ENCODE measurements around the gene ZNHIT6. TPM values are rescaled to one million over a fixed set of nuclear protein-coding genes. Genes with fewer than 3 reads are reported as not detected.
"Not testable (repeated sequence)": the region's sequence is repeated elsewhere in the genome, so short reads cannot be mapped to it uniquely, and the experiment has no call there.

Gene ZNHIT6
- 25.9 TPM for polyA plus RNA-seq (2013, experiment 1 of 4)
- 24.6 TPM for polyA plus RNA-seq (2013, experiment 2 of 4)
- 15.1 TPM for polyA plus RNA-seq (2013, experiment 3 of 4)
- polyA plus RNA-seq (2013, experiment 4 of 4): 18.2 TPM

- Histone ChIP-seq H3K4me1 (ENCODE audit: control insufficient read depth, insufficient read depth, low read length) (peaks cover 9% of the 10 kb centered on the region), H3K27ac (ENCODE audit: insufficient read depth, low read depth, low read length, poor library complexity, severe bottlenecking) (peak within 1 kb of the TSS; percentile 19), H3K4me3 (ENCODE audit: insufficient read depth, low read depth, low read length) (peak within 1 kb of the TSS; percentile 53), H3K36me3 (ENCODE audit: control insufficient read depth, insufficient read depth, low read length) (no peaks in the 10 kb centered on the region), H3K9me3 (ENCODE audit: control insufficient read depth, low read length) (no peaks in the 10 kb centered on the region), H3K27me3 (ENCODE audit: control insufficient read depth, insufficient read depth, low read length, poor library complexity, severe bottlenecking) (no peaks in the 10 kb centered on the region)
- WGBS, 2 experiments: 2% methylated on average over 33 to 35 of the region's 35 CpGs
These were observed at the start of gene ZNHIT6 for GRCh38 chr1:85707990-85708828. TSS of gene ZNHIT6 (minus strand) at chr1:85708433. CDS start at chr1:85708284, 149 bp downstream.

- WGBS, 2 experiments: 94 to 97% methylated on average over 3 to 5 of the region's 5 CpGs
These were observed 48.6 kb upstream of the ZNHIT6 start for GRCh38 chr1:85756864-85757263.

GRCh38 chr1:85748120-85748519 lies 39.9 kb upstream of the ZNHIT6 start:
- Histone ChIP-seq H3K27me3 (ENCODE audit: control insufficient read depth, insufficient read depth, low read length, poor library complexity, severe bottlenecking) (no peaks in the 10 kb centered on the region), H3K27ac (ENCODE audit: insufficient read depth, low read depth, low read length, poor library complexity, severe bottlenecking) (no peak overlapping the region), H3K4me3 (ENCODE audit: insufficient read depth, low read depth, low read length) (no peak overlapping the region), H3K9me3 (ENCODE audit: control insufficient read depth, low read length) (peaks cover 2% of the 10 kb centered on the region), H3K36me3 (ENCODE audit: control insufficient read depth, insufficient read depth, low read length) (no peaks in the 10 kb centered on the region), H3K4me1 (ENCODE audit: control insufficient read depth, insufficient read depth, low read length) (no peaks in the 10 kb centered on the region)
- no CpG with 5 or more reads among the region's 1 CpG for WGBS, 2 experiments

More at GRCh38 chr1:85756864-85757263, 48.6 kb upstream of the ZNHIT6 start:
- H3K4me1 ChIP-seq (ENCODE audit: control insufficient read depth, insufficient read depth, low read length): no peaks in the 10 kb centered on the region
- H3K27me3 ChIP-seq (ENCODE audit: control insufficient read depth, insufficient read depth, low read length, poor library complexity, severe bottlenecking): no peaks in the 10 kb centered on the region
- H3K9me3 ChIP-seq (ENCODE audit: control insufficient read depth, low read length): no peaks in the 10 kb centered on the region
- no peak overlapping the region for H3K27ac ChIP-seq (ENCODE audit: insufficient read depth, low read depth, low read length, poor library complexity, severe bottlenecking)
- no peak overlapping the region for H3K4me3 ChIP-seq (ENCODE audit: insufficient read depth, low read depth, low read length)
- H3K36me3 ChIP-seq (ENCODE audit: control insufficient read depth, insufficient read depth, low read length): no peaks in the 10 kb centered on the region

GRCh38 chr1:85746777-85747176 lies 38.5 kb upstream of the ZNHIT6 start:
- no peak overlapping the region for H3K27ac ChIP-seq (ENCODE audit: insufficient read depth, low read depth, low read length, poor library complexity, severe bottlenecking)
- H3K36me3 ChIP-seq (ENCODE audit: control insufficient read depth, insufficient read depth, low read length): no peaks in the 10 kb centered on the region
- H3K4me3 ChIP-seq (ENCODE audit: insufficient read depth, low read depth, low read length): no peak overlapping the region
- H3K4me1 ChIP-seq (ENCODE audit: control insufficient read depth, insufficient read depth, low read length): no peaks in the 10 kb centered on the region
- H3K27me3 ChIP-seq (ENCODE audit: control insufficient read depth, insufficient read depth, low read length, poor library complexity, severe bottlenecking): no peaks in the 10 kb centered on the region
- 87 to 94% methylated on average over 3 of the region's 3 CpGs for WGBS, 2 experiments
- H3K9me3 ChIP-seq (ENCODE audit: control insufficient read depth, low read length): peaks cover 2% of the 10 kb centered on the region

- H3K36me3 ChIP-seq (ENCODE audit: control insufficient read depth, insufficient read depth, low read length): no peaks in the 10 kb centered on the region
- WGBS, 2 experiments: 95% methylated on average over 2 to 3 of the region's 3 CpGs
These were observed 35.6 kb upstream of the ZNHIT6 start for GRCh38 chr1:85743814-85744213.

GRCh38 chr1:85734931-85735330 lies 26.7 kb upstream of the ZNHIT6 start:
- Histone ChIP-seq H3K27ac (ENCODE audit: insufficient read depth, low read depth, low read length, poor library complexity, severe bottlenecking) (no peak overlapping the region), H3K36me3 (ENCODE audit: control insufficient read depth, insufficient read depth, low read length) (no peaks in the 10 kb centered on the region), H3K27me3 (ENCODE audit: control insufficient read depth, insufficient read depth, low read length, poor library complexity, severe bottlenecking) (no peaks in the 10 kb centered on the region), H3K4me1 (ENCODE audit: control insufficient read depth, insufficient read depth, low read length) (no peaks in the 10 kb centered on the region), H3K9me3 (ENCODE audit: control insufficient read depth, low read length) (no peaks in the 10 kb centered on the region), H3K4me3 (ENCODE audit: insufficient read depth, low read depth, low read length) (no peak overlapping the region)
- WGBS, 2 experiments: 90 to 100% methylated on average over 1 of the region's 1 CpG

More at GRCh38 chr1:85743814-85744213, 35.6 kb upstream of the ZNHIT6 start:
- no peak overlapping the region for H3K4me3 ChIP-seq (ENCODE audit: insufficient read depth, low read depth, low read length)
- no peaks in the 10 kb centered on the region for H3K4me1 ChIP-seq (ENCODE audit: control insufficient read depth, insufficient read depth, low read length)
- H3K27ac ChIP-seq (ENCODE audit: insufficient read depth, low read depth, low read length, poor library complexity, severe bottlenecking): no peak overlapping the region
- H3K9me3 ChIP-seq (ENCODE audit: control insufficient read depth, low read length): peaks cover 2% of the 10 kb centered on the region
- H3K27me3 ChIP-seq (ENCODE audit: control insufficient read depth, insufficient read depth, low read length, poor library complexity, severe bottlenecking): no peaks in the 10 kb centered on the region

- Histone ChIP-seq H3K4me3 (ENCODE audit: insufficient read depth, low read depth, low read length) (no peak overlapping the region), H3K4me1 (ENCODE audit: control insufficient read depth, insufficient read depth, low read length) (no peaks in the 10 kb centered on the region), H3K9me3 (ENCODE audit: control insufficient read depth, low read length) (no peaks in the 10 kb centered on the region), H3K36me3 (ENCODE audit: control insufficient read depth, insufficient read depth, low read length) (no peaks in the 10 kb centered on the region), H3K27me3 (ENCODE audit: control insufficient read depth, insufficient read depth, low read length, poor library complexity, severe bottlenecking) (no peaks in the 10 kb centered on the region), H3K27ac (ENCODE audit: insufficient read depth, low read depth, low read length, poor library complexity, severe bottlenecking) (no peak overlapping the region)
- 92 to 94% methylated on average over 4 to 5 of the region's 7 CpGs for WGBS, 2 experiments
These were observed 10.6 kb upstream of the ZNHIT6 start for GRCh38 chr1:85718678-85719340.

GRCh38 chr1:85714418-85715114 lies 6.3 kb upstream of the ZNHIT6 start:
- WGBS, 2 experiments: 93 to 94% methylated on average over 14 of the region's 14 CpGs

GRCh38 chr1:85708829-85709227 lies 595 bp upstream of the ZNHIT6 start:
- H3K4me3 ChIP-seq (ENCODE audit: insufficient read depth, low read depth, low read length): peak overlapping the region; percentile 53
- peaks cover 9% of the 10 kb centered on the region for H3K4me1 ChIP-seq (ENCODE audit: control insufficient read depth, insufficient read depth, low read length)
- 88 to 91% methylated on average over 6 of the region's 6 CpGs for WGBS, 2 experiments
- no peaks in the 10 kb centered on the region for H3K9me3 ChIP-seq (ENCODE audit: control insufficient read depth, low read length)
- no peaks in the 10 kb centered on the region for H3K27me3 ChIP-seq (ENCODE audit: control insufficient read depth, insufficient read depth, low read length, poor library complexity, severe bottlenecking)
- no peaks in the 10 kb centered on the region for H3K36me3 ChIP-seq (ENCODE audit: control insufficient read depth, insufficient read depth, low read length)
- no peak overlapping the region for H3K27ac ChIP-seq (ENCODE audit: insufficient read depth, low read depth, low read length, poor library complexity, severe bottlenecking)

More at GRCh38 chr1:85714418-85715114, 6.3 kb upstream of the ZNHIT6 start:
- H3K4me3 ChIP-seq (ENCODE audit: insufficient read depth, low read depth, low read length); H3K9me3 ChIP-seq (ENCODE audit: control insufficient read depth, low read length); H3K27ac ChIP-seq (ENCODE audit: insufficient read depth, low read depth, low read length, poor library complexity, severe bottlenecking); H3K36me3 ChIP-seq (ENCODE audit: control insufficient read depth, insufficient read depth, low read length); H3K27me3 ChIP-seq (ENCODE audit: control insufficient read depth, insufficient read depth, low read length, poor library complexity, severe bottlenecking); H3K4me1 ChIP-seq (ENCODE audit: control insufficient read depth, insufficient read depth, low read length): not testable (repeated sequence)
